Activated CD4-positive, alpha-beta memory T cell treated with anti-CD3 and anti-CD28 coated beads for 36 hours (primary cell): ENCODE data around the gene AMPD2. TPM values are rescaled to one million over a fixed set of nuclear protein-coding genes. Genes with fewer than 3 reads are reported as not detected.

Experiments used
- CTCF ChIA-PET: fragments of 350-600 bp; sonication (Branson Sonifier 250); formaldehyde crosslinking; loops from one replicate; lab custom pipeline; 2021; ENCODE audit warnings: antibody characterized with exemption, inconsistent platforms; lab: Charles Lee
- POLR2A ChIA-PET: fragments of 350-600 bp; sonication (Branson Sonifier 250); formaldehyde crosslinking; loops from one replicate; lab custom pipeline; 2021; ENCODE audit warnings: antibody characterized with exemption; lab: Charles Lee
- DNase-seq: peaks from one replicate; pipeline ENCODE4 v3.0.0-alpha.2; 2020
- H3K27ac Mint-ChIP-seq: one replicate; pipeline ENCODE4 v1.8.0; 2021; ENCODE audit warnings: mixed read lengths
- H3K27me3 Mint-ChIP-seq: one replicate; pipeline ENCODE4 v1.8.0; 2021; ENCODE audit warnings: mixed read lengths
- H3K36me3 Mint-ChIP-seq: one replicate; pipeline ENCODE4 v1.8.0; 2021; ENCODE audit warnings: mixed read lengths
- H3K4me1 Mint-ChIP-seq: one replicate; pipeline ENCODE4 v1.8.0; 2021; ENCODE audit warnings: low read depth, mixed read lengths
- H3K4me3 Mint-ChIP-seq: one replicate; pipeline ENCODE4 v1.8.0; 2021; ENCODE audit warnings: mild to moderate bottlenecking, mixed read lengths
- H3K9me3 Mint-ChIP-seq: one replicate; pipeline ENCODE4 v1.8.0; 2021; ENCODE audit warnings: mixed read lengths
- intact Hi-C: fragments of 100-400 bp; cut with micrococcal nuclease; formaldehyde crosslinking; loops from one replicate; pipeline ENCODE4 v1.15.1; 2023
- total RNA-seq, 2 experiments: library from RNA; stranded (reverse); gene quantifications; one replicate each; pipeline ENCODE4 v1.2.3, GENCODE V29; 2021

The AMPD2 gene
- total RNA-seq: 10 to 100 TPM; 79.1 to 93.3 TPM

DNA sequence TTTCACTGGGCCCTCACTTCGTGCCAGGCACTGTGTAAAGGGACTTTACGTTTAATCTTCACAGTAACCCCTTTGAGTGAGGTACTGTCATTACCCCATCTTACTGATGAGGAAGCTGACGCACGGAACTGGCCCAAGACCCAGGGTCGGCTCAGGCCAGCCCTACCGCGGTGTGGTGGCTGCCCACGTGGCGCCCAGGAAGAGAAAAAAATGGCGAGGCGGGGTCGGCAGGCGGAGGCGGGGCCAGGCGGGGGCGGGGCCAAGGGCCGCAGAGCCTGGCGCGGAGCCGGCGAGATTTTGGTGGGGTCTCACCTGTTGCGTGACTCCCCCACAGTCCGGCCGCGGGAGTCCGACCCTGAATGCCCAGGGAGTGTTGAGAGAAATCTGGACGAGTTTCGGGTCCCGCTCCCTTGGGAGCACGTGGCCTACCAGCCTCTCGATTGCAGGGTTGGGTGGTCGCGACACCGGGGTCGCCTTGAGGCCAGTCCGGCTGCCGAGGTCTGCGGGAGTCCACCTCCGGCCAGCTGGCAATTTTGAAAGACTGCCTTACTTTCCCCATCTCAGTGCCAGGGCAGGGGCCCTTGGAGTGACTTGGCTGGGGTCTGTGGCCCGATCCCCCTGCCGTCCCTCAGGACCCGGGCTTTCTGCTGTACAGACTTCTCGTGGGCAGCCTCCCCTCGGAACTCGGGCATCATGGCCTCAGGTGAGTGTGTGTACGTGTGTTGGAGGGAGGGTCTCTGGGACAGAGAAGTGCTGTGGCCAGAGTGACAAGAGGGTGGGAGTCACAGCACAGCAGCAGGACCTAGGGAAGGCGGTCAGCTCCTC is at the start of gene AMPD2, which contains the start of gene GNAT2:
Gene AMPD2 (plus strand): TSS at position 262 of the 825 bp plus-strand sequence. CDS start 1,339 bp downstream, outside the sequence.
Gene GNAT2 (minus strand): TSS at position 41 of the 825 bp plus-strand sequence. CDS start 6,746 bp downstream, outside the sequence.
- CTCF ChIA-PET: interaction anchor here (0.7 to 6.1 kb wide), 11 partner anchors 11 to 415 kb away, joined by 3 to 34 read pairs (median 4); partner anchors contain the start of genes GNAI3, PSMA5 and STRIP1
- intact Hi-C loops: loop anchor here (2.0 to 5.0 kb wide), 5 partner anchors 21 to 719 kb away; partner anchors contain the start of genes CYB561D1, PSRC1 and RBM15
- H3K27me3 Mint-ChIP-seq: no peaks in the 10 kb centered on the region
- H3K9me3 Mint-ChIP-seq: no peaks in the 10 kb centered on the region
- DNase-seq: peak; percentile 88
- peaks cover 61% of the 10 kb centered on the region for H3K4me1 Mint-ChIP-seq
- H3K4me3 Mint-ChIP-seq: peak within 1 kb of the TSS; percentile 98
- peaks cover 1% of the 10 kb centered on the region for H3K36me3 Mint-ChIP-seq
- POLR2A ChIA-PET: interaction anchor here (0.8 to 2.8 kb wide), 8 partner anchors 14 to 365 kb away, joined by 3 to 35 read pairs (median 4); partner anchors contain the start of genes AHCYL1, ATXN7L2, GNAI3 and GSTM4
- peak within 1 kb of the TSS; percentile 96 for H3K27ac Mint-ChIP-seq

GRCh38 chr1:109570414-109570813 is 49.2 kb upstream of the AMPD2 start:
- POLR2A ChIA-PET: no interaction called here
- CTCF ChIA-PET: interaction anchor here (1.0 to 2.5 kb wide), 3 partner anchors 38 to 70 kb away, joined by 3 to 12 read pairs (median 4); no protein-coding TSS in a partner anchor
- H3K27ac Mint-ChIP-seq: no peak overlapping the region
- DNase-seq: no peak
- H3K9me3 Mint-ChIP-seq: no peaks in the 10 kb centered on the region
- H3K36me3 Mint-ChIP-seq: no peaks in the 10 kb centered on the region
- H3K27me3 Mint-ChIP-seq: no peaks in the 10 kb centered on the region
- intact Hi-C loops: no loop called here
- H3K4me1 Mint-ChIP-seq: peaks cover 34% of the 10 kb centered on the region
- H3K4me3 Mint-ChIP-seq: no peak overlapping the region

- intact Hi-C loops: no loop called here
- POLR2A ChIA-PET: no interaction called here
These were observed 45.9 kb upstream of the AMPD2 start for GRCh38 chr1:109573785-109574184.

GRCh38 chr1:109578947-109579443 is 40.6 kb upstream of the AMPD2 start:
- Mint-ChIP-seq H3K27ac (no peak overlapping the region), H3K4me3 (no peak overlapping the region), H3K27me3 (no peaks in the 10 kb centered on the region), H3K36me3 (peaks cover 18% of the 10 kb centered on the region), H3K9me3 (no peaks in the 10 kb centered on the region), H3K4me1 (no peaks in the 10 kb centered on the region)
- intact Hi-C loops: no loop called here
- ChIA-PET CTCF (no interaction called here), POLR2A (no interaction called here)
- DNase-seq: no peak

More at GRCh38 chr1:109573785-109574184, 45.9 kb upstream of the AMPD2 start:
- H3K27me3 Mint-ChIP-seq: no peaks in the 10 kb centered on the region
- no peaks in the 10 kb centered on the region for H3K9me3 Mint-ChIP-seq
- no peak overlapping the region for H3K27ac Mint-ChIP-seq
- peaks cover 6% of the 10 kb centered on the region for H3K36me3 Mint-ChIP-seq
- DNase-seq: no peak
- CTCF ChIA-PET: interaction anchor here (2.3 kb wide), 1 partner anchor 66 kb away, joined by 10 read pairs; no protein-coding TSS in a partner anchor
- no peak overlapping the region for H3K4me3 Mint-ChIP-seq
- H3K4me1 Mint-ChIP-seq: peaks cover 11% of the 10 kb centered on the region

DNA sequence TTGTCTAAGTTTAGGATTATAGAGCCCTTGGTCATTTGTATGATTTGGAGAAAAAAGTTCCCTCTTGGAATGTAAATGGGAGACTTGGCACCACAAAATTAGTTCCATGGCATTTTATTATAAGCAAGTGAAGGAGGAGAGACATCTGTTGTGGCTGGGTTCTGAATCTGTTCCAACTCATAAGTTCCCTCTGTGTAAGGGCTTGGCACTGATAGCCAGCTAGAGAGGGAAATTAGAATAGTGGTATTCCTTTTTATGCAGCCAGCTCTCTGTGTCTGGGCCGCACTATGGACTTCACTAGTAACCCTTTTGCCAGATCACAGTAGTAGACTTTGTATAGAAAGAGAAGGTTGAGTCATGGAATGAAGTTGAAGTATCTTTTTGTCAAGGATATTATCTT is 40.1 kb upstream of the AMPD2 start:
- H3K27ac Mint-ChIP-seq: no peak overlapping the region
- no peak overlapping the region for H3K4me3 Mint-ChIP-seq
- intact Hi-C loops: no loop called here
- ChIA-PET CTCF (no interaction called here), POLR2A (no interaction called here)
- DNase-seq: no peak
- no peaks in the 10 kb centered on the region for H3K27me3 Mint-ChIP-seq
- peaks cover 18% of the 10 kb centered on the region for H3K36me3 Mint-ChIP-seq
- H3K9me3 Mint-ChIP-seq: no peaks in the 10 kb centered on the region
- no peaks in the 10 kb centered on the region for H3K4me1 Mint-ChIP-seq

DNA sequence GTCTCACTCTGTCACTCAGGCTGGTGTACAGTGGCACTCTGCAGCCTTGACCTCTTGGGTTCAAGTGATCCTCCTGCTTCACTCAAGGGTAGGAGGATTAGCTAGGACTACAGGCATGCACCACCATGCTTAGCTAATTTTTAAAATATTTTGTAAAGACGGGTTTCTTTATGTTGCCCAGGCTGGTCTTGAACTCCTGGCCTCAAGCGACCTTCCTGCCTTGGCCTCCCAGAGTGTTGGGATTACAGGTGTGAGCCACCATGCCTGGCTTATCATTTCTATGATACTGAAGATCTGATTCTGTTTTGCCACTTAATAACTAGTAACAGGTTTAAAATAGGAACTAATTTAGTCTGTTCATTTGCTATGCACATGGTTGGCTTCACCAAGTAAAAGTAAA is 37.6 kb upstream of the AMPD2 start:
- H3K9me3 Mint-ChIP-seq: no peaks in the 10 kb centered on the region

DNA sequence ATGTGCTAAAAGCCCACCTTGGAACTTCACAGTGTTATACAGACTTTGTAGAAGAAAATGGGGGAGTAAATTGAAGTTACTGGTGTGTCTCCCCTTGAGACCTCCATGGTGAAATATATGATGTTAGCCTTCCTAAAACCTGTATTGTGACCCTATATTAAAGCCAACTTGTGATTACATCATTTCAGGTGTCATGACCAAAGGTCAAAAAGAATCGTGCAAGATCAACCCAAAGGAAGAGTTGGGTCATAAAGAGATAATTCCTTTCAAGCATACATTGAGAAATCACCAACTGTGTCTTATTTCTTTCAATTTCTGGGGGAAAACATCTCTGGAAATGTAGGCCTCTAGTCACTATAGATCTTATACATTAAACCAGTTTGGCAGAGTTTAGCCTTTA is 34.9 kb upstream of the AMPD2 start:
- H3K27me3 Mint-ChIP-seq: no peaks in the 10 kb centered on the region
- no peaks in the 10 kb centered on the region for H3K4me1 Mint-ChIP-seq
- ChIA-PET CTCF (no interaction called here), POLR2A (no interaction called here)
- intact Hi-C loops: no loop called here
- H3K9me3 Mint-ChIP-seq: no peaks in the 10 kb centered on the region
- no peak for DNase-seq
- no peak overlapping the region for H3K27ac Mint-ChIP-seq
- no peak overlapping the region for H3K4me3 Mint-ChIP-seq
- H3K36me3 Mint-ChIP-seq: peaks cover 33% of the 10 kb centered on the region

More for the DNA sequence above, 37.6 kb upstream of the AMPD2 start:
- intact Hi-C loops: no loop called here
- H3K36me3 Mint-ChIP-seq: peaks cover 35% of the 10 kb centered on the region
- no peak overlapping the region for H3K4me3 Mint-ChIP-seq
- no peak overlapping the region for H3K27ac Mint-ChIP-seq
- CTCF ChIA-PET: no interaction called here
- H3K4me1 Mint-ChIP-seq: no peaks in the 10 kb centered on the region
- POLR2A ChIA-PET: no interaction called here
- H3K27me3 Mint-ChIP-seq: no peaks in the 10 kb centered on the region
- no peak for DNase-seq

- Mint-ChIP-seq H3K4me3 (no peak overlapping the region), H3K36me3 (peaks cover 32% of the 10 kb centered on the region), H3K4me1 (no peaks in the 10 kb centered on the region), H3K27ac (no peak overlapping the region), H3K9me3 (no peaks in the 10 kb centered on the region), H3K27me3 (no peaks in the 10 kb centered on the region)
- ChIA-PET POLR2A (no interaction called here), CTCF (no interaction called here)
- DNase-seq: no peak
- intact Hi-C loops: no loop called here
These were observed 33.6 kb upstream of the AMPD2 start for GRCh38 chr1:109586055-109586454.

DNA sequence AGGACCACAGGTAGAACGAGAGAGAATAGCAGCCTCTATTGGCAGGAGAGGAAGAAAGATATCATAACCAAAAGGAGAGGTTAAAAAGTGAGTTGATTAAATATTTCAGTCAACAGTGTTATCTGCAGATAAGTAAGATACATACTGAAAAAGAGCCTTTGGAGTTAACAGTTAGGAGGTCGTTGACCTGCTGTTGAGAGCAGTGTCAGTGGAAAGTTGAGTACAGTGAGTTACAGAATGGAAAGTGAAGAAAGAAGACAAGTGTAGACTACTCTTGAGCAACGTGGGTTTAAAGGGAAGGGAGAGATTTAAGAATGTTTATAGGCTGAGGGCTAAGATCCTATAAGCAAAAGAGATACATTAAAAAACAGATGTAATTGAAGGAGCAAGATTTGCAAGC is 30.5 kb upstream of the AMPD2 start:
- CTCF ChIA-PET: no interaction called here
- intact Hi-C loops: no loop called here
- H3K27ac Mint-ChIP-seq: no peak overlapping the region
- H3K27me3 Mint-ChIP-seq: no peaks in the 10 kb centered on the region
- no peaks in the 10 kb centered on the region for H3K9me3 Mint-ChIP-seq
- POLR2A ChIA-PET: no interaction called here
- H3K4me3 Mint-ChIP-seq: no peak overlapping the region
- no peak for DNase-seq
- H3K4me1 Mint-ChIP-seq: no peaks in the 10 kb centered on the region
- H3K36me3 Mint-ChIP-seq: peaks cover 37% of the 10 kb centered on the region

GRCh38 chr1:109589679-109590078 is 30.0 kb upstream of the AMPD2 start:
- Mint-ChIP-seq H3K27me3 (no peaks in the 10 kb centered on the region), H3K36me3 (peaks cover 38% of the 10 kb centered on the region), H3K9me3 (no peaks in the 10 kb centered on the region), H3K27ac (no peak overlapping the region), H3K4me3 (no peak overlapping the region), H3K4me1 (no peaks in the 10 kb centered on the region)
- intact Hi-C loops: no loop called here
- ChIA-PET CTCF (no interaction called here), POLR2A (no interaction called here)
- DNase-seq: no peak

GRCh38 chr1:109592916-109593315 is 26.7 kb upstream of the AMPD2 start:
- Mint-ChIP-seq H3K4me1 (peaks cover 4% of the 10 kb centered on the region), H3K36me3 (peaks cover 22% of the 10 kb centered on the region), H3K27me3 (no peaks in the 10 kb centered on the region), H3K9me3 (no peaks in the 10 kb centered on the region), H3K27ac (no peak overlapping the region), H3K4me3 (no peak overlapping the region)
- DNase-seq: no peak
- POLR2A ChIA-PET: no interaction called here
- CTCF ChIA-PET: no interaction called here
- intact Hi-C loops: no loop called here

GRCh38 chr1:109595531-109595930 is 24.1 kb upstream of the AMPD2 start:
- no peaks in the 10 kb centered on the region for H3K9me3 Mint-ChIP-seq
- no peak for DNase-seq
- H3K27ac Mint-ChIP-seq: no peak overlapping the region
- CTCF ChIA-PET: interaction anchor here (1.1 to 2.2 kb wide), 2 partner anchors 49 to 63 kb away, joined by 3 to 6 read pairs; no protein-coding TSS in a partner anchor
- H3K4me3 Mint-ChIP-seq: no peak overlapping the region
- H3K36me3 Mint-ChIP-seq: peaks cover 19% of the 10 kb centered on the region
- H3K4me1 Mint-ChIP-seq: peaks cover 4% of the 10 kb centered on the region
- POLR2A ChIA-PET: no interaction called here
- H3K27me3 Mint-ChIP-seq: no peaks in the 10 kb centered on the region
- intact Hi-C loops: no loop called here
